ENCODE results near the gene WNT5A. TPM values are rescaled to one million over a fixed set of nuclear protein-coding genes. Genes with fewer than 3 reads are reported as not detected.

Gene WNT5A
- total and polyA plus RNA-seq, 4 donors, result 5.8 to 22.2 (median 11.2) TPM

GRCh38 chr3:55466526-55466925 lies 20.6 kb downstream of the WNT5A start:
- DNase-seq (peak in 2 of 3 donors; percentile 7 to 10), ATAC-seq (ENCODE audit: insufficient read depth, low FRiP score) (no peak)
- Histone ChIP-seq H3K4me3 (no peak overlapping the region), H3K27ac (ENCODE audit: low read depth in 1 of 2, low read length in 1 of 2) (no peak overlapping the region), H3K4me1 (ENCODE audit: control insufficient read depth in 5 of 5, insufficient read depth in 5 of 5, low read length in 5 of 5) (peaks cover 0 to 6% (median 0%) of the 10 kb centered on the region in 5 donors), H3K9ac (ENCODE audit: insufficient read depth in 1 of 2, low read length in 2 of 2) (no peak overlapping the region), H3K9me3 (ENCODE audit: control insufficient read depth in 4 of 4, insufficient read depth in 3 of 4, low read length in 3 of 4) (peaks cover 0 to 3% (median 0%) of the 10 kb centered on the region in 4 donors), H3K36me3 (ENCODE audit: control insufficient read depth in 4 of 4, insufficient read depth in 4 of 4, low read length in 4 of 4) (peaks cover 0 to 4% (median 1%) of the 10 kb centered on the region in 4 donors), H3K27me3 (ENCODE audit: control insufficient read depth in 3 of 3, insufficient read depth in 3 of 3, low read length in 2 of 3) (no peaks in the 10 kb centered on the region)
- no peak for TF ChIP-seq CTCF (IDR thresholded peaks at IDR 0.05; ENCODE audit: control extremely low read depth, extremely low read depth)
- 85 to 87% methylated on average over 3 of the region's 3 CpGs for WGBS, 2 donors

- Histone ChIP-seq H3K27me3 (ENCODE audit: control insufficient read depth in 3 of 3, insufficient read depth in 3 of 3, low read length in 2 of 3) (no peaks in the 10 kb centered on the region), H3K4me3 (no peak overlapping the region), H3K9me3 (ENCODE audit: control insufficient read depth in 4 of 4, insufficient read depth in 3 of 4, low read length in 3 of 4) (peaks cover 0 to 2% (median 0%) of the 10 kb centered on the region in 4 donors), H3K36me3 (ENCODE audit: control insufficient read depth in 4 of 4, insufficient read depth in 4 of 4, low read length in 4 of 4) (no peaks in the 10 kb centered on the region), H3K27ac (ENCODE audit: low read depth in 1 of 2, low read length in 1 of 2) (no peak overlapping the region), H3K4me1 (ENCODE audit: control insufficient read depth in 5 of 5, insufficient read depth in 5 of 5, low read length in 5 of 5) (peaks cover 0 to 5% (median 0%) of the 10 kb centered on the region in 5 donors), H3K9ac (ENCODE audit: insufficient read depth in 1 of 2, low read length in 2 of 2) (no peak overlapping the region)
- WGBS, 2 donors, result 88 to 94% methylated on average over 1 of the region's 1 CpG
- DNase-seq (no peak), ATAC-seq (ENCODE audit: insufficient read depth, low FRiP score) (no peak)
- TF ChIP-seq CTCF (IDR thresholded peaks at IDR 0.05; ENCODE audit: control extremely low read depth, extremely low read depth), result no peak
These were observed 25.2 kb downstream of the WNT5A start for GRCh38 chr3:55461896-55462295.

GRCh38 chr3:55459838-55460237 lies 27.3 kb downstream of the WNT5A start:
- H3K9ac ChIP-seq (ENCODE audit: insufficient read depth in 1 of 2, low read length in 2 of 2), result no peak overlapping the region
- H3K4me1 ChIP-seq (ENCODE audit: control insufficient read depth in 5 of 5, insufficient read depth in 5 of 5, low read length in 5 of 5), result no peaks in the 10 kb centered on the region
- peaks cover 0 to 2% (median 0%) of the 10 kb centered on the region in 4 donors for H3K9me3 ChIP-seq (ENCODE audit: control insufficient read depth in 4 of 4, insufficient read depth in 3 of 4, low read length in 3 of 4)
- no peak overlapping the region for H3K4me3 ChIP-seq
- DNase-seq (no peak), ATAC-seq (ENCODE audit: insufficient read depth, low FRiP score) (no peak)
- H3K36me3 ChIP-seq (ENCODE audit: control insufficient read depth in 4 of 4, insufficient read depth in 4 of 4, low read length in 4 of 4), result no peaks in the 10 kb centered on the region
- no peaks in the 10 kb centered on the region for H3K27me3 ChIP-seq (ENCODE audit: control insufficient read depth in 3 of 3, insufficient read depth in 3 of 3, low read length in 2 of 3)
- TF ChIP-seq CTCF (IDR thresholded peaks at IDR 0.05; ENCODE audit: control extremely low read depth, extremely low read depth), result no peak
- no peak overlapping the region for H3K27ac ChIP-seq (ENCODE audit: low read depth in 1 of 2, low read length in 1 of 2)

DNA sequence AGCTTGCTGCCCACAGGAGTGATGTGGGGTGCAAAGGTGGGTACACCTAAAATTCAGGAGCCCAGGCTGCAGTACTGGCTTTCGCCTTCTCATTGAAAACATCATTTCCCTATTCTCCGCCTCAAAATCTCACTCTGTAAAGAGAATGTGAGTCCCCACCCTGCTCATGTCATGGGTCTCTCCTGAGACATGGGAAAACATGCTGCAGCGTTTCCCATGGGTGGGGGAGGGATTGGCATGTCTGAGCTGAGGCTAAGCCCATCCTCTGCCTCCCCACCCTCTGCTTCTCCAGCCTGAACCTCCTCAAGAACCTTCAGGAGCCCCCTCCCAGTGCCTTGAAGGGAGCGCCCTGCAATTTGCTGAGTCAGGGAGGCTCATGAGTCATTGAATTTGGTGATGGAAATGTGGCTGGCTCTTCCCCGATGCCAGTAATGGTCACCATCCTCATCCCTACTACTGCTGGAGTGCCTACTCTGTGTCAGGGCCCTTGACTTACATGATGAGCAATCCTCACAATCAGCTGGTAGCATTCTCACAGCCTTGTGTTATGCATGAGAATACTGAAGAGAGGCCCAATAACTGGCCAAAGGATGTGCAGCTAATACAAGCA lies 28.8 kb downstream of the WNT5A start:
- H3K4me3 ChIP-seq, result no peak overlapping the region
- no peak for ATAC-seq (ENCODE audit: insufficient read depth, low FRiP score)
- DNase-seq, result no peak
- no peak for TF ChIP-seq CTCF (IDR thresholded peaks at IDR 0.05; ENCODE audit: control extremely low read depth, extremely low read depth)
- no peaks in the 10 kb centered on the region for H3K36me3 ChIP-seq (ENCODE audit: control insufficient read depth in 4 of 4, insufficient read depth in 4 of 4, low read length in 4 of 4)
- H3K9me3 ChIP-seq (ENCODE audit: control insufficient read depth in 4 of 4, insufficient read depth in 3 of 4, low read length in 3 of 4), result peaks cover 0 to 2% (median 0%) of the 10 kb centered on the region in 4 donors
- H3K27me3 ChIP-seq (ENCODE audit: control insufficient read depth in 3 of 3, insufficient read depth in 3 of 3, low read length in 2 of 3), result no peaks in the 10 kb centered on the region
- H3K27ac ChIP-seq (ENCODE audit: low read depth in 1 of 2, low read length in 1 of 2), result no peak overlapping the region
- no peak overlapping the region for H3K9ac ChIP-seq (ENCODE audit: insufficient read depth in 1 of 2, low read length in 2 of 2)
- 65 to 67% methylated on average over 5 of the region's 5 CpGs for WGBS, 2 donors
- no peaks in the 10 kb centered on the region for H3K4me1 ChIP-seq (ENCODE audit: control insufficient read depth in 5 of 5, insufficient read depth in 5 of 5, low read length in 5 of 5)
